ENCODE results near the gene FOLR1.
"Not testable (repeated sequence)": the region's sequence is repeated elsewhere in the genome, so short reads cannot be mapped to it uniquely, and the experiment has no call there.

Gene FOLR1

GRCh38 chr11:72191961-72192381, at the start of gene FOLR1:
FOLR1 (plus strand) TSS chr11:72192140; CDS start chr11:72192174, 34 bp downstream.
- no peak for DNase-seq

GRCh38 chr11:72142543-72142942, 49.4 kb upstream of the FOLR1 start:
- DNase-seq: not testable (repeated sequence)

GRCh38 chr11:72144807-72145565, 47.0 kb upstream of the FOLR1 start:
- DNase-seq: no peak

GRCh38 chr11:72146625-72147024, 45.3 kb upstream of the FOLR1 start:
- no peak for DNase-seq

- no peak for DNase-seq
These were observed 41.1 kb upstream of the FOLR1 start for GRCh38 chr11:72150882-72151281.

GRCh38 chr11:72153874-72154273, 38.1 kb upstream of the FOLR1 start:
- DNase-seq: not testable (repeated sequence)

GRCh38 chr11:72154816-72155215, 37.1 kb upstream of the FOLR1 start:
- DNase-seq: no peak

- no peak for DNase-seq
These were observed 36.2 kb upstream of the FOLR1 start for GRCh38 chr11:72155751-72156150.

- DNase-seq: no peak
These were observed 34.8 kb upstream of the FOLR1 start for GRCh38 chr11:72157131-72157530.

- no peak for DNase-seq
These were observed 31.6 kb upstream of the FOLR1 start for GRCh38 chr11:72160319-72160718.

- DNase-seq: no peak
These were observed 28.9 kb upstream of the FOLR1 start for GRCh38 chr11:72162891-72163492.

GRCh38 chr11:72164187-72164586, 27.8 kb upstream of the FOLR1 start:
- not testable (repeated sequence) for DNase-seq

- not testable (repeated sequence) for DNase-seq
These were observed 22.8 kb upstream of the FOLR1 start for GRCh38 chr11:72169046-72169555.

GRCh38 chr11:72169754-72170153, 22.2 kb upstream of the FOLR1 start:
- DNase-seq: not testable (repeated sequence)

- not testable (repeated sequence) for DNase-seq
These were observed 19.9 kb upstream of the FOLR1 start for GRCh38 chr11:72172043-72172442.

- DNase-seq: no peak
These were observed 18.6 kb upstream of the FOLR1 start for GRCh38 chr11:72173291-72173690.

GRCh38 chr11:72174302-72175070, 17.5 kb upstream of the FOLR1 start:
- DNase-seq: no peak

- no peak for DNase-seq
These were observed 14.3 kb upstream of the FOLR1 start for GRCh38 chr11:72177656-72178055.

GRCh38 chr11:72179049-72179803, 12.7 kb upstream of the FOLR1 start:
- no peak for DNase-seq

- no peak for DNase-seq
These were observed 12.0 kb upstream of the FOLR1 start for GRCh38 chr11:72179804-72180396.

- DNase-seq: not testable (repeated sequence)
These were observed 10.9 kb upstream of the FOLR1 start for GRCh38 chr11:72180892-72181552.

GRCh38 chr11:72181553-72181958, 10.4 kb upstream of the FOLR1 start:
- DNase-seq: not testable (repeated sequence)
